ENCODE data around the gene KLRG1.

DNA sequence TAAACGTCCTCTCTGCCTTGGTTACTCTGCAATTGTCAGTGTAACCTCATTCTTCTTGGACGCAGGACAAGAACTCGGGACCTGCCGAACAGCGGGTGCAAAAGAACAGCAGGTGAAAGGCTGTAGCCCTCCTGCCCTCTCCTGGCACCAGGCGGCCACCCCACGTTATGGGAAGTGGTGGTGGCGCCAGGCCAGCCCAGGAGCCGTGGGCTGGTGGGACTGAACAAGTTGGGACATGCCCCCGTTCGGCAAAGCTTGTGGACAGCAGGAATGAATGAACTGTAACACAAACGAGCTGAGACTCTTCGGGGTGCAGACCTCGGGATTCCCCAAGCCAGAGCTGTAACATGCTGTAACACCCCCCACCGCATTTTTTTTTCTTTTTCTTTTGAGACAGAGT lies 33.3 kb upstream of the KLRG1 start:
- TF ChIP-seq ESRRA (IDR thresholded peaks at IDR 0.05; ENCODE audit: borderline replicate concordance, low read length) (no peak), EP300 (IDR thresholded peaks at IDR 0.05) (no peak), POLR2A (IDR thresholded peaks at IDR 0.05; ENCODE audit: low read length) (no peak)
